C4-2B (cell line): ENCODE data around the gene SLC16A8.

Source experiments
- CTCF ChIP-seq: fragments of 450-650 bp; conservative IDR thresholded peaks from 2 replicates; pipeline ENCODE4 v1.5.1; 2017; ENCODE audit warnings: mild to moderate bottlenecking
- ZFX ChIP-seq: fragments of 450-650 bp; IDR thresholded peaks from 2 replicates; pipeline ENCODE4 v1.6.1; 2017

- TF ChIP-seq CTCF (no peak), ZFX (no peak)
Observed at GRCh38 chr22:38042488-38042790, 41.5 kb downstream of the SLC16A8 start.
